ENCODE measurements around the gene EDA.

Gene EDA

GRCh38 chrX:70079297-70079696, 463.4 kb downstream of the EDA start:
- DNase-seq (ENCODE audit: low read depth): no peak

GRCh38 chrX:70079870-70080269, 464.0 kb downstream of the EDA start:
- no peak for DNase-seq (ENCODE audit: low read depth)

- no peak for DNase-seq (ENCODE audit: low read depth)
These were observed 466.8 kb downstream of the EDA start for GRCh38 chrX:70082723-70083122.

DNA sequence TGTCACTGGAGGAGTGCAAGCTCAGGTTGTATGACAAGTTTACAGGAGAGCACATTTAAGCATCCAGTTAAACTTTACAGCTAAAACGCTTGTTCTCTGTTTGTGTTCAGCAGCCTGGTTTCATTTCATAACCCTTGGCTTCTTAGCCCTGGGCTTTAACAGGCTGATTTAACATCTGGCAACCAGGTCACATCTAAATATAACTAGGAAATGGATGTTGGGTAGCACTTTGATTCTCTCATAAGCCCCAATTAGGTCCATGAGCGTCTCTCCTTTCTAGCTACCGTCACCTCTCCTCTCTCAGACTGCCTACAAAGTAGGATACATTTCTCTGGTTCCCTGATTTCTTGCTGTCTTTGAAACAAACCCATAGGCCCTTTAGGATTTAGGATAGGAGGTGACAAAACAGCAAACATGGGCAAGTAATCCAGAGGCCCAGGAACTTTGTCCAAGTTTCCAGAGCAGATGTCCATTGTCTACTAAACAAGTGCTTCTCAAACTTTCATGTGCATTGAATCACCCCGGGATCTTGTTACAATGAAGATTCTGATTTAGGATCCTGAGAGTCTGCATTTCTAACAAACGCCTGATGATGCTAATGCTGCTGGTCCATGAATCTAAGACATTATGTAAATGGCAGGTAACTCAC, 468.8 kb downstream of the EDA start:
- no peak for DNase-seq (ENCODE audit: low read depth)

DNA sequence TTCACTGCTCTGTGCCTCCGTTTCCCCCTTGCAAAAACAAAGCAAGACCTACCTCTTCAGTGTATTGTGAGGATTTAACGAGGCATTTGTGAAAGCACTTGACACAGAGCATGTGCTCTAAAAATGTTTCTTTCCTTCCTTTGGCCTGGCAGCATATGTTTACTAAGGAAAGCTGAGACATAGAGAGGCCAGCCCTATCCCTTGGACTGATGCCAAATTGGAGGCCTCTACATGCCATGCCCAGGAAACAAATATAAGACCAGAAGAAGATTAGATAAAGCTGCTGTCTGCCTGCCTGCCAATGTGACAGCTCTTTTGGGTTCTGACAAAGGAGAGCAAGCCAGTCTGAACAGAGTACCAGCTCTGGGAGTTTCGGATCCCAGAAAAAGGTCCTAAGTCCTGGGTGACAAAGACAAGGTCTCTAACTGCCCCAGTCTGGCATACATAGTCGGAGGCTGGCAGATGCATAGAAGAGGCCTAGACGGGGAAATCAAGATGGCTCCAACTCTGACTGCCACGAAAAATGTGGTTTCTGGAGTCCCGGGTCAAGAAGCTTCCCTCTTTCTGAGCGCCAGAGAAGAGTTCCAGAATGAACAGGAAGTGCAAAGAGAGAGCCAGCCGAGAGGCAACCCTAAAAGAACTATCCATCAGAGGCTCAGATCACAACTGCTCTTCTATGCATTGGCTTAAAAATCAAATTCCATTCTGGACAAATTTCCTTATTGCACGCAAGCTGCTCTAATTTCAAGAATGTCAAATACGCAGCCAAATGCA, 472.1 kb downstream of the EDA start:
- DNase-seq (ENCODE audit: low read depth): no peak

- DNase-seq (ENCODE audit: low read depth): no peak
These were observed 472.8 kb downstream of the EDA start for GRCh38 chrX:70088751-70089150.
